ENCODE results near the gene PPFIA2. TPM values are rescaled to one million over a fixed set of nuclear protein-coding genes. Genes with fewer than 3 reads are reported as not detected.

The PPFIA2 gene
- total and polyA plus RNA-seq, 10 of the 15 experiments (the other 5 are each of a cell fraction or from before 2014, with no cell fraction given): 0.06 to 0.39 (median 0.18) TPM; not detected in 6

- TF ChIP-seq ZNF592 (IDR thresholded peaks at IDR 0.05) (no peak), EED (IDR thresholded peaks at IDR 0.05; ENCODE audit: low read depth) (no peak)
Measured at GRCh38 chr12:81314903-81315531, 444.1 kb downstream of the PPFIA2 start (continued).

- DNase-seq (ENCODE audit: low read depth, low spot score) (no peak), FAIRE-seq (no peak), ATAC-seq (no peak)
- Histone ChIP-seq H3K9me3 (replicated peaks; ENCODE audit: control insufficient read depth, insufficient read depth, low read length) (no peaks in the 10 kb centered on the region), H3K4me3 (no peak overlapping the region), H2AFZ (ENCODE audit: control insufficient read depth, low read depth, low read length) (no peak overlapping the region), H3K79me2 (ENCODE audit: control insufficient read depth, insufficient read depth, low read length) (no peaks in the 10 kb centered on the region), H3K27ac (ENCODE audit: control insufficient read depth, insufficient read depth) (no peak overlapping the region), H4K20me1 (ENCODE audit: control insufficient read depth, insufficient read depth) (no peaks in the 10 kb centered on the region), H3K4me1 (ENCODE audit: control insufficient read depth, insufficient read depth, low read length) (no peaks in the 10 kb centered on the region), H3K36me3 (ENCODE audit: control insufficient read depth in 2 of 2, insufficient read depth in 2 of 2, low read length in 1 of 2) (no peaks in the 10 kb centered on the region), H3K27me3 (replicated peaks in 1 of 2; ENCODE audit: control insufficient read depth in 2 of 2, insufficient read depth in 2 of 2, low read length in 1 of 2) (no peaks in the 10 kb centered on the region), H3K9ac (ENCODE audit: control insufficient read depth, insufficient read depth, low read length) (no peak overlapping the region), H3K4me2 (ENCODE audit: control insufficient read depth, insufficient read depth) (no peak overlapping the region)
- 46% methylated on average over 3 of the region's 3 CpGs for WGBS (ENCODE audit: insufficient coverage, insufficient replicate concordance, low lambda C conversion rate, missing lambda C conversion rate)
- ChIA-PET SMC1A (ENCODE audit: uncharacterized antibody, unreplicated experiment) (no interaction called here), CTCF (no interaction called here), POLR2A (no interaction called here), RAD21 (ENCODE audit: unreplicated experiment) (no interaction called here)
- TF ChIP-seq ESRRA (IDR thresholded peaks at IDR 0.05; ENCODE audit: low read length) (no peak), MTA3 (IDR thresholded peaks at IDR 0.05; ENCODE audit: borderline replicate concordance, low read length) (no peak), CBX3 (IDR thresholded peaks at IDR 0.05; ENCODE audit: borderline replicate concordance, low read depth) (no peak), CEBPB (IDR thresholded peaks at IDR 0.05; ENCODE audit: borderline replicate concordance in 1 of 2, low read depth in 2 of 2, low read length in 2 of 2) (no peak), FOXM1 (IDR thresholded peaks at IDR 0.05; ENCODE audit: low read depth, low read length) (no peak), BACH1 (IDR thresholded peaks at IDR 0.05; ENCODE audit: borderline replicate concordance) (no peak), PBX3 (IDR thresholded peaks at IDR 0.05; ENCODE audit: insufficient replicate concordance, low read depth, low read length) (no peak), YY1 (IDR thresholded peaks at IDR 0.05; ENCODE audit: low read depth, low read length) (no peak), SMAD1 (IDR thresholded peaks at IDR 0.05; ENCODE audit: low read depth, partially characterized antibody) (no peak), POLR2A (IDR thresholded peaks at IDR 0.05; ENCODE audit: low read depth, low read length) (no peak), ZSCAN29 (IDR thresholded peaks at IDR 0.05) (no peak), CHD1 (IDR thresholded peaks at IDR 0.05; ENCODE audit: low read depth, low read length) (no peak), FOS (IDR thresholded peaks at IDR 0.05; ENCODE audit: borderline replicate concordance, extremely low read depth, insufficient read length) (no peak)
- no TSS peak for BruUV-seq (replicated peaks)
- in situ Hi-C loops (cut with MboI): no loop called here
- intact Hi-C loops (cut with micrococcal nuclease; ENCODE audit: unreplicated experiment): no loop called here
Measured at GRCh38 chr12:81303935-81304334, 455.2 kb downstream of the PPFIA2 start.

All from GM12878 (cell line).